CD4-positive, alpha-beta T cell treated with Interleukin-17A for 1 hour (primary cell): ENCODE results near the gene COL27A1.
"Not testable (repeated sequence)": the region's sequence is repeated elsewhere in the genome, so short reads cannot be mapped to it uniquely, and the experiment has no call there.

ENCODE experiments used
- DNase-seq: peaks from one replicate; pipeline ENCODE4 v3.0.0-alpha.2; 2020

COL27A1 gene

DNA sequence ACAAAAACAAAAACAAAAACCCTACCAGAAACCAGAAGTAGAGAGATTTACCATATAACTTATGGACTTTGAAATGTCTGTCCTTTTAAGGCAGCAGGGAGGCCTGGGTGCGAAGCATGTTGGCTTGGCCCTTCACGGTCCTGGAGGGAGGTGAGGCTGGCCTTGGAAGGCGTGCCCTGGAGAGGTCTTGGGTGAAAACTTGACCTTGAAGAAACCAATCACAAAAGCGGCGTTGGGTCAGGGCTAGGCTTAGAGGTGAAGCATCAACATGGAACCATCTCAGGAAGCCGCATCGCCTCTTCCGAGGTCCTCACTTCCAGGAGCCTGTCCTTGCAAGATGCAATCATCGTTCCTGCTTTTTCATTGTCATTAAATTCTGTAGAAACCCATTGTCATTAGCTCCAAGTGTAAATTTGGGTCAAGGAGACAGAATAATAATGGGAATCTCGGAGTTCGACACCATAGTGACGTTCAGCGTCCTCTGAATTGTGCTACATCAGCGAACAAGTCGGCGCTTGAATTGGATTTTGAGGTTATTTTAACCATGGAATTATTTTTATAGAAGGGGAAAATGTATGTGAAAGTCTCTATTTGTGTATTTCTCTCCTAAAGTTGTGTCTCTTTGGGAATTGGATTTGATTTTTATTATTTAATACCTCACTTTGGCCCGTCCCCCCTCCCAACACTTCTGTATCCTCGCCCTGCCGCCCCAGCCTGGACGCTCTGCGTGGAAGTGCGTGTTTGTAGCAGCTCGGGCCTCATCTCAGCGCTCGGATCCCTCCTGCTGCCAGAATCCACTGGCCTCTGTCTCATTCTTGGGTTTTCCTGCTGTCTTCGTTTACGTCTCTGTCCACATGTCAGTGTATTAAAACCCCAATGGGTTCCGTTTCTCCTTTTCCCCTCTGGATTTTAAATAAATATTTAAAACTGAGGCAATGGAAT lies 156.5 kb downstream of the COL27A1 start:
- DNase-seq: no peak

DNA sequence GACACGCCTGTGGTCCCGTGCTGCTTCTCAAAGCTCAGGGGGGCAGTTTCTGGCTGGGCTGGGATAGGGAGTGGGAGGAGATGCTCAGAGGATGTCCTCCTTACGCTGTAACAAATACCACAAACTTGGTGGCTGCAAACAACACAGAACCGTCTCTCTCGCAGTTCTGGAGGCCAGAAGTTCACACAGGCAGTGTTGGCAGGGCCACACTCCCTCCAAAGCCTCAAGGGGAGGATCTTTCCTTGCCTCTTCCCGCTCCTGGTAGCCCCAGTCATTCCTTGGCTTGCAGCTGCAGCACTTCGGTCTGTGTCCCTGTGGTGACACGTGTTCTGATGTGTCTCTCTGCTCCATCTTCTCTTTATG lies 157.2 kb downstream of the COL27A1 start:
- DNase-seq: no peak

DNA sequence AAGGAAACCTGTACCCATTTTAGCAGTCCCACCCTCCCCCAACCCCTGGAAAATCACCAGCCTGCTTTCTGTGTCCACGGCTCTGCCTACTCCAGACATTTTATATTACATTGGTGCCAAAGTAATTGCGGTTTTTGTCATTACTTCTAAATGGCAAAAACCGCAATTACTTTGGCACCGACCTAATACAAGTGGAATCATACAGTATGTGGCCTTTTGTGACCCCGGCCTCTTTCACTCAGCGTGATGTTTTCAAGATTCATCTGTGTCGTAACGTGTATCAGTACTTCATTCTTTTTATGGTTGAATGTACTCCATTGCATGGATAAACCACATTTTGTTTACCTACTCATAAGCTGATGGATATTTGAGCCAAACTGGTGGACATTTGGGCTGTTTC lies 157.8 kb downstream of the COL27A1 start:
- no peak for DNase-seq

DNA sequence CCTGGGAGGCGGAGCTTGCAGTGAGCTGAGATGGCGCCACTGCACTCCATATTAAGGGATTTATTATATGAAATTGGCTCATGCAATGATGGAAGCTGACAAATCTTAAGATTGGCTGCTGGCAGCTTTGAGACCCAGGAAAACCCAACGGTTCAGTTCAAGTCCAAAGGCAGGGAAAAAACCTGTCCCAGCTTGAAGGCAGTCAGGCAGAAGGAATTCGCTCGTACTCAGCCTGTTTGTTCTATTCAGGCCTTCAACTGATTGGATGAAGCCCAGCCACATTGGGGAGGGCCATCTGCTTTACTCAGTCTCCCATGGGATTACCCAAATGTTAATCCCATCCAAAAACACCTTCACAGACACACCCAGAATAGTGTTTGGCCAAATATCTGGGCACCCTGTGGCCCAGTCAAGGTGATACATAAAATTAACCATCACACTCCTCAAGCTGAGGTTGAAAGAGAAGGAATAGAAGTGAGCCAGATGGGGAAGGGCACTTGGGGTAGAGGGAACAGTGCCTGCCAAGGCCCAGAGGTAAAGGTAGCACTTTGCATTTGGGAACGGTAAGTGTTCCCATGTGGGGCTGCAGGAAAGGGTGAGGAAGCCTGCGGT lies 159.0 kb downstream of the COL27A1 start:
- no peak for DNase-seq

DNA sequence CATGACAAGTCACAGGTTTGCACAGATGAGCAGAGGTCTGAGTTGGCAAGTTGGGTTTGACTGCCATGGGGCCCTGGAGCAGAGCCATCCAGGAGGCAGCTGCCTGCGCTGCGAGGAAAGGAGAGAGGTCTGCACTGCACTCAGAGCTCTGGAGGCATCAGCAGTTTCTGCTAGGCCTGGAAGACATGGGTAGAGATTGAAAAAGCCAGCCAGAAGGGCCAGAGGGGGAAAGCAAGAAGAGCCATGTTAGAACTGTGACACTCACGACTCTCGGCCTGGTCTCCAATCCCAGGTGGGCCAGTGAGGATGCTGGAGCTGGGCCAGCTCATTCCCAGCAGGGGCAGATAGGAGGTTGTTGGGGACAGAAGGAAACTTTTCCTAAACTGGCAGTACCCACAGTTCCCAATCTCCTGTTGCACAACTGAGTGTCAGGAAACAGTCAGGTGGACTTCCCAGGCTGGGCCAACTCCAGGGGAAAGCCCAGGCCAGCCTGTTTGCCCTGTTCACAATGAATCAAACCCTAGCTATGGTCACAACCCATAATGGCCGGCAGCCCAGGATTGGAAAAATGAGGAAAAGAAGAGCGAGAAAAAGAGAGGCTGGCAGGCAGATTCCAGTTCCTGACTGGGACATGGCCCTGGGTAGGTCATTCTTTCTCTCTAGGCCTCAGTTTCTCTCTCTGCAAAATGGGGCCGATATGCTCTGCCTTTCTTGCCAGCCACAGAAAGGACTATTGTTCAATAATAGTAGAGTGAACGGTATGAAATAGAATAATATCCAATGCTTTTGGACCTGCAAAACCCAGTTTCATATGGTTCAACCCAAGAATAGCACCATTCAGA lies 159.8 kb downstream of the COL27A1 start:
- no peak for DNase-seq

DNA sequence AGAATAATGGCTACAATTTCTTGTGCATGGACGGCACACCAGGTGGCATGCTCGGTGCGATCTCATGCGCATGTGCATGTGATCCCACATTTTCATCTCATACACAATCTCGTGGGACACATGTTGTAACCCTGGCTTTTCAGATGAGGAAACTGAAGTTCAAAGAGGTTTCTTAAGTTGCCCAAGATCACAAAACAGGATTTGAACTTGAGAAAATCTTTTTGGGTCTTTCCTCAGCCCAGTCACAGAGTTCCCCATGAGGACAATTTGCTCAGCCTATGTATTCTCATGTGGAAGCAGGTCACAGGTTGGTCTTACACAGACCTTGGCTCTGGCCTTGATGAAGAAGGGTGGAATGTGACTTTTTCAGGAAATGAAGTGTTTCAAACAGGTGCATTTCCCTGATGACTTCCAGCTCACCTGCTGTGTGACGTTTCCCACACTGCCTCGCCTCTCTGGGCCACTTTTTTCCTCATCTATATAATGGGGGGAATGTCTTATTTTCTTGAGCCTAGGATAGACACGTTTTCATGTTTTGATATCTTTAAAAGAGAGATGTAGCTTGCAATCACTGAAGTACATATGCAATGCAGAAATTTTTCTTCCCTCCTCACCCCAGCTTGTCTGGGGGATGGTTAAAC lies 160.5 kb downstream of the COL27A1 start:
- DNase-seq: no peak

DNA sequence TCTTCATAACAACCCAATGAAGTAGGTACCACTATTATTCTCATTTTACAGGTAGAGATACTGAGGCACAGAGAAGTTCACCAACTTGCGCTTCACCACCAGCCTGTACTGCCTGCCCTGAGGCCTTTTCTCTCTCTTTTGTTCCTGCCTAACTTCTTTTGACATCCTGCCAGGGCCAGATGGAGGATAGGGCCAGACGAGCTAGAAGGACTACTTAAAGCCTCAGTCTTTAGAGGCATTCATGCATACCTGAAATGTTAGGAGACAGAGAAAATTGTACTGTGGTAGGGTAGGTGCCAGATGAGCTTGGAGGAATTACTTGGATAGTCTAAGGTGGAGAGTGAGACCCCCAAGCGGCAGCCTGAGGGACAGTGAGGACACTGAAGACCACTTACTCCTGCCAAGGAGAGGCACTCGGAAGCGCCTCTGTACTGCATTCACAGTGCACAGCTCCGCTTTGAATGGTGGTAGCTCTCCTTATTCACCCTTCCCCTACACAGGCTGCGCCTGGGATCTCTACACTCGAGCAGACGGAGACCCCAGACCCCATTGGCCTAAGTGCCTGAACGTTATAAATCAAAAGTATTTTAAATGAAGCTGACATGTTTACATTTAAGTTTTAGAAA lies 161.4 kb downstream of the COL27A1 start:
- no peak for DNase-seq

DNA sequence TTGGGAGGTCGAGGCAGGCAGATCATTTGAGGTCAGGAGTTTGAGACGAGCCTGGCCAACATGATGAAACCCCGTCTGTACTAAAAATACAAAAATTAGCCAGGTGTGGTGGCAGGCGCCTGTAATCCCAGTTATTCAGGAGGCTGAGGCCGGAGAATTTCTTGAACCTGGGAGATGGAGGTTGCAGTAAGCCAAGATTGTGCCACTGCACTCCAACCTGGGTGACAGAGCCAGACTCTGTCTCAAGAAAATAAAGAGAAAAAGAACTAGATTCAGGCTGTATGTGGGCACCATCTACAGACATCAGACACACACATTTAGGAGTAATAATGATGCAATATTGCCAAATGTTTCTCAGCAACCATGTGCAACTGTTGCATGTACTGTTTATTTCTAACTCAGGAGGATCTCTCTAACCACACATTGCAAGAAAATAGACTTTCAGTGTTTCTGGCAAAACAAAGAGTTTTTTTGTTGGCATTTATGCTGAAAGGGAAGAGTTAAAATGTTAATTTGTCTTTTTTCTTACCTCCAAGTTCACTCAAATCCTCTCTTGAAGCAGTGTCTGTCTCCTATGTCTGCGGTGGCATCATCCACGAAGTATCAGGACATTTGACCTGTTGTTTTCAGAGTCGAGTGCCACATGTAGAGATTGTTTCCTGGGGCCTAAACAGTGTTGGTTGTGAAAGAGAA lies 162.5 kb downstream of the COL27A1 start:
- DNase-seq: no peak

DNA sequence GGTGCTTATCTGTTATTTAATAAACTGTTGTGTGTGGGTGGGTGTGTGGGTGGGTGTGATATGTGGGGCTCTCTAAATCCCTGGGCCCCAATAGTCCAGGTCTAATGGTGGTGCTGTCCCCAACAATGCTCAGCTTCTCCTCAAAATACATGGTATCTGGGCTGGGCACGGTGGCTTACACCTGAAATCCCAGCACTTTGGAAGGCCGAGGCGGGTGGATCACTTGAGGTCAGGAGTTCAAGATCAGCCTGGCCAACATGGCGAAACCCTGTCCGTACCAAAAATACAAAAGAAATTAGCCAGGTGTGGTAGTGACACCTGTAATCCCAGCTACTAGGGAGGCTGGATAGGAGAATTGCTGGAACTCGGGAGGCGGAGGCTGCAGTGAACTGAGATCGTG lies 163.1 kb downstream of the COL27A1 start:
- no peak for DNase-seq

DNA sequence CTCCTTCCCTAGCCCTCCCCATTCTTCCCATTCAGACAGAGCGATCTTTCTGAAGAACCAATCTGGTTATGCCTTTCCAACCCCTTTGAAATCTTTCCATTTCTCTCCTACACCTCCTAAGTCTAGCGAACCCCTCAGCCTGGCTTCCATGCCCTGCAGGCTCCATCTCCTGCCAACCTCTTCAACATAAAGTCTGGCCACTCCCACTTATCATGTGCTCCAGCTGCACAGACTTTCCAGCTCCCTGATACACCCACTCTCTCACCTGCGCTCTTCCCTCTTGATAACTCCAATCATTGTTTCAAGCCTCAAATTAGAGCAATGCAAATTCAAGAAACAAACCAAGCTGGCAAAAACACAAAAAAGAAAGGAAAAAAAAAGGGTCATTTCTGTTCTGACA lies 163.8 kb downstream of the COL27A1 start:
- DNase-seq: no peak

DNA sequence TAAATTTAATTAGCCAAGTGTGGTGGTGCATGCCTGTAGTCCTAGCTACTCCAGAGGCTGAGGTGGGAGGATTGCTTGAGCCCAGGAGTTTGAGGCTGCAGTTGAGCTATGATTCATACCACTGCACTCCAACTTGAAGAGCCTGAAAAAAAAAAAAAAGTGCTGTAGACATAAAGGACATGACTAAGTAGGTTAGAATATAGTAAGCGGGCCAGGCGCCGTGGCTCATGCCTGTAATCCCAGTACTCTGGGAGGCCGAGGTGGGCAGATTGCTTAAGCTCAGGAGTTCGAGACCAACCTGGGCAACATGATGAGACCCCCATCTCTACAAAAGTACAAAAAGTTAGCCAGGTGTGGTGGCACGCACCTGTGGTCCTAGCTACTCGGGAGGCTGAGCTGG lies 165.4 kb downstream of the COL27A1 start:
- not testable (repeated sequence) for DNase-seq

DNA sequence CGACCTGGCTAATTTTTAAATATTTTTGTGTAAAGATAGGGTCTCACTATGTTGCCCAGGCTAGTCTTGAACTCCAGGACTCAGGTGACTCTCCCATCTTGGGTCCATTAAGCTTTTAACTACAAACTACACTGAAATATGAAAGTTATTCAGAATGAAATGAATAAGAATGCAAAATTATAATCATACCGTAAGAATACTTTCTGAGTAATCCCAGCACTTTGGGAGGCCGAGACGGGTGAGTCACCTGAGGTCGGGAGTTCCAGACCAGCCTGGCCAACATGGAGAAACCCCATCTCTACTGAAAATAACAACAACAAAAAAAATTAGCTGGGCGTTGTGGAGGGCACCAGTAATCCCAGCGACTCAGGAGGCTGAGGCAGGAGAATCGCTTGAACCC lies 166.4 kb downstream of the COL27A1 start:
- DNase-seq: no peak

DNA sequence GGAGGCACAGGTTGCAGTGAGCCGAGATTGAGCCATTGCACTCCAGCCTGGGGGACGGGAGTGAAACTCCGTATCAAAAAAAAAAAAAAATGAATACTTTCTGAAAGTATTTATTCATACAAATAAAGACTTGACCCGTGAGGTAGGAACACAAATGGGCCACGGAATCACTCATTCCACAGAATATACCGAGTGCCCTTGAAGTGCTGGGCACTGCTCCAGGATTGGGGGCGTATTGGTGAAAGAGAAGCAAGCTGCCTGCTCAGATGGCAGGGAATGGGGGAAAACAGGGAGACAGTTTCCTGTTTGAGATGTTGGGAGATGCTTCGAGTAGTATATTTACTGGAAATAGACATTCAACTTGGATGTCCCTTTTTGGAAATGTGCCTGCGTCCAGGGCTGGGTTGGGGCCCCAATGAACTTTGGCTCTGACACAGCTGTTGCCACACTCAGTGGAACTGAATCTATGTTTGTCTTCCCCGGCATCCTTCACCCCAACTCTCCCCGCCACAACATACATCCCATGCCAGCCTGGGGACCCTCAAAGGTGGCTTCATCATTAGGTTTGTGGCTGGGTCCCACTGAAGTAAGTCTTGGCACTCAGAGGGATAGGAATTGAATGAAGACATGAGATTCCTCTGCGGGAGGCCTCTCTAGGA lies 167.0 kb downstream of the COL27A1 start:
- DNase-seq: not testable (repeated sequence)

DNA sequence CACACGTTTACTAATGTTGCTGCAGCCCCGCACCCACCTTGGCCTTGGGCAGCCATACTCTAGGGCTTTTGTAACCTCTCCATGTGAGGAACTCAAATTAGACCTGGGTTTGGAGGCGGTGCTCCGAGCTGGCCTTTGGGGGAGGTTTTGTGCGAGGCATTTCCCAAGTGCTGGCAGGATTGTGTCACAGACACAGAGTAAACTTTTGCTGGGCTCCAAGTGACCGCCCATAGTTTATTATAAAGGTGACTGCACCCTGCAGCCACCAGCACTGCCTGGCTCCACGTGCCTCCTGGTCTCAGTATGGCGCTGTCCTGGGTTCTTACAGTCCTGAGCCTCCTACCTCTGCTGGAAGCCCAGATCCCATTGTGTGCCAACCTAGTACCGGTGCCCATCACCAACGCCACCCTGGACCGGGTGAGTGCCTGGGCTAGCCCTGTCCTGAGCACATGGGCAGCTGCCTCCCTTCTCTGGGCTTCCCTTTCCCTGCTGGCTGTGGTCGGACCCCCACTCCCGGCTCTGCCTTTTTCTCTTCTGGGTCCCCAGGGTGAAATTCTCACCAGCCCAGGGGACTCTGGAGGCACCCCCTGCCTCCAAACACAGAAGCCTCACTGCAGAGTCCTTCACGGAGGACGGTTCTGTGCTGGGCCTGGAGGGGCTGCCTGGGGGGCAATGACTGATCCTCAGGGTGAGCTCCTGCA lies 167.6 kb downstream of the COL27A1 start, which contains the start of gene ORM1:
TSS of gene ORM1 (plus strand) at position 268 of the 701 bp plus-strand sequence. CDS start at position 304, 36 bp downstream.
- not testable (repeated sequence) for DNase-seq

DNA sequence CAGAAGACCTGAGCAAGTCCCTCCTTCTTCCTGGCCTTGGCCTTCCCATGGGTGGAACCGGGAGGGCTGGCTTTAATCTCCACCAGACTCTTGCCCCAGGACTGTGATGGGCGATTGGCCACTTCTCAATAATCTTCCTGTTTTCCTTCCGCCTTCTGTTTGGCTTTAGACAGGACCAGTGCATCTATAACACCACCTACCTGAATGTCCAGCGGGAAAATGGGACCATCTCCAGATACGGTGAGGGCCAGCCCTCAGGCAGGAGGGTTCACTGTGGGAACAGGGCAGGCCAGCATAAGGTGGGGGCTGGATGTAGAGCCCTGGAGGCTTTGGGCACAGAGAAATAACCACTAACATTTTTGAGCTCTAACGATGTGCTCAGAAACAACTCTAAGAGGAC lies 168.5 kb downstream of the COL27A1 start:
- DNase-seq: not testable (repeated sequence)

DNA sequence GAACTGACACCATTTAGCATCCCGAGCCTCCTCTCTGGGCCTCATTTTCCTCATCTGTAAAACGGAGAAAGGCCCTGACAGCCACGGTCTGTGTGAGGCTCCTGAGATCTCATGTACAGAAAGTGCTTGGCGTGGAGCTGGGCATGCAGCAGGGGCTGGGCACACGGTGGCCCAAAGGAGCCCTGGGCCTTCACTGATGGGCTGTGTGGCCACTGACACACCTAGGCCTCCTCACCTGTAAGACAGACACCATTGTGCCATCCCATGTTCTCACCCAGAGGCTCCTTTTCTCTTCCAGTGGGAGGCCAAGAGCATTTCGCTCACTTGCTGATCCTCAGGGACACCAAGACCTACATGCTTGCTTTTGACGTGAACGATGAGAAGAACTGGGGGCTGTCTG lies 169.2 kb downstream of the COL27A1 start:
- DNase-seq: no peak

DNA sequence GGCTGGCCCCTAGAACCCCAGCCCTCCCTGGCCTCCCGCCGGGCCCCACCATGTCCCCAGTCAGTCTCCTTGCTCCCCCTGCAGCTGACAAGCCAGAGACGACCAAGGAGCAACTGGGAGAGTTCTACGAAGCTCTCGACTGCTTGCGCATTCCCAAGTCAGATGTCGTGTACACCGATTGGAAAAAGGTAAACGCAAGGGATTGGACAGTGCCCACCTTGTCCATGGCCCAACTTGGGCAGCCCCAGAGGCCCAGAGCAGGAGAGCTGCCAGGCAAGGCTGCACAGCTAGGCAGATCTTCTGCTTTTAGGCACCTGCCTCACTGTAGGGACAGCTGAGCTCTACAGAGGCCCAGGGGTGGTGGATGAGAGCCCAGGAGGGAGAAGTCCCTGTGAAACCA lies 169.6 kb downstream of the COL27A1 start:
- not testable (repeated sequence) for DNase-seq

DNA sequence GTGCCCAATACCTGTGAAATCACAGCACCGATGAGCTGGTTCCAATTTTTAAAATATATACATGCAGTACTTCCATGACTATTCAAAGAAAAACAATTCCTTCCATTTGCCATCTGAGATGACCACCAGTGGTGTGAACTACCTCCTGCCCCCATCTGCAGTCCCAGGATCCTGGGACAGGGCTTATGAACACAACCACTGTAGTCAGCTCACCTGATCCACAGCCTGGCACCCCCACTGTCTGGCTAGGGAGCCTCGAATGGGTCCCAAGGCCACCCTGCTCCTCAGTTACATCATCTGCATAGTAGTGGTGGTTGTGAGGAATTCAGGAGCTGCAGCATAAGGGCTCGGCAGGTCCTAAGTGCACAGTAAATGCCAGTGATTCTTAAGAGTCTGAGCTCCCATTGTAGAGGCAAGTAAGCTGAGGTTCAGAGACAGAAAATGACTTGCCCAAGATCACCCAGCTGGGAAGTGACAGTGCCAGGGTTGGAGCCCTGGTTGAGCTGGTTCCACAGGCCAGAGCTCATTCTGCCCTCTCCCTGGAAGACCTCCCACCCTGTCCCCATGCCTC lies 170.4 kb downstream of the COL27A1 start:
- not testable (repeated sequence) for DNase-seq

DNA sequence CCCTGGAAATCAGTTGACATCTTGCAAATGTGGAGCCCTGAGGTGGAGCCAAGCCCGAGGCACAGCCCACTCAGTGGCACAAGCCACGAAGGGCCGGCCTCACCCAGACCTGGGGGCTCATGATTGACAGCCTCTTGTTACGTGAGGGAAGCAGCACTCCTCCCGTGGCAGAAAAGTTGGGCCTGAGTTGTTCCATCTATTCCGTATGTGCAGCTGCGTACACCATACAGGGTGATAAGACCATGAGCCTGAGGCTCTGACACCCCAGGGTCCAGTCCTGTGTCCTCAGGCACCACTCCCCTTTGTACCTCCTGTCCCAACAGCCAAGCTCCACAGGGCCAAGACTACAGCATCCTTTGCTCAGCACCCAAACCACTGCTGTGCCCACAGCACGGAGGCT lies 172.4 kb downstream of the COL27A1 start:
- DNase-seq: no peak

DNA sequence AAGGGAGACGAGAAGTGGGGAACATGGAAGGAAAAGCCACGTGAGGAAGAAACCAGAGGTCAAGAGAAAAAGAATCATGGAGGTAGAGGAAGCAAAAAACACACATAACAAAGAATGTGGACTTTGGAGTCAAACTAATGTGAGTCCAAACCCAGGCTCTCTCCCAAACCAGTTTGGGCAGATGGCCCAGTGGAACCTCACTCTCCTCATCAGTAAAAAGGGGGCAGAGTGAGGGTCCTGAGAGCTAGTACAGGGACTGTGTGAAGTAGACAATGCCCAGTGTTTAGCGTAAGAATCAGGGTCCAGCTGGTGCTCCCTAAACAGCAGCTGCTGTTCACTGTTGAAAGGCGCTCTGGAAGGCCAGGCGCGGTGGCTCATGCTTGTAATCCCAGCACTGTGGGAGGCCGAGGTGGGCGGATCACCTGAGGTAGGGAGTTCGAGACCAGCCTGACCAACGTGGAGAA lies 173.1 kb downstream of the COL27A1 start:
- DNase-seq: not testable (repeated sequence)
